Coronary artery (tissue), 2 donors: ENCODE measurements around the gene MFSD6.

ENCODE experiments used
- DNase-seq: peaks from one replicate; pipeline ENCODE4 v3.0.0-alpha.2; 2017; ENCODE audit warnings: low spot score
- H3K27ac ChIP-seq, 2 donors: fragments of 200-600 bp; sonication (generic); one replicate each; pipeline ENCODE4 v1.5.1; 2016 to 2019
- H3K4me3 ChIP-seq: fragments of 200-600 bp; sonication (generic); 2 replicates; pipeline ENCODE4 v1.5.1; 2016; ENCODE audit warnings: mild to moderate bottlenecking, moderate library complexity
- CTCF ChIP-seq: fragments of 200-600 bp; sonication (generic); IDR thresholded peaks from one replicate; pipeline ENCODE4 v1.5.1; 2019; ENCODE audit warnings: antibody characterized with exemption

Gene MFSD6

GRCh38 chr2:190477661-190478454 lies 69.7 kb downstream of the MFSD6 start:
- H3K27ac ChIP-seq: no peak overlapping the region
- no peak for DNase-seq
- TF ChIP-seq CTCF: no peak
- no peak overlapping the region for H3K4me3 ChIP-seq

GRCh38 chr2:190478572-190479195 lies 70.5 kb downstream of the MFSD6 start:
- H3K4me3 ChIP-seq: no peak overlapping the region
- DNase-seq: no peak
- no peak for TF ChIP-seq CTCF
- no peak overlapping the region for H3K27ac ChIP-seq

- DNase-seq: no peak
- no peak overlapping the region for H3K4me3 ChIP-seq
- TF ChIP-seq CTCF: no peak
- no peak overlapping the region for H3K27ac ChIP-seq
These were observed 73.2 kb downstream of the MFSD6 start for GRCh38 chr2:190481339-190481738.

- H3K27ac ChIP-seq: no peak overlapping the region
- no peak for TF ChIP-seq CTCF
- DNase-seq: no peak
- H3K4me3 ChIP-seq: no peak overlapping the region
These were observed 74.3 kb downstream of the MFSD6 start for GRCh38 chr2:190482451-190482850.

GRCh38 chr2:190486037-190486623 lies 78.0 kb downstream of the MFSD6 start:
- Histone ChIP-seq H3K4me3 (no peak overlapping the region), H3K27ac (no peak overlapping the region)
- no peak for DNase-seq
- TF ChIP-seq CTCF: no peak

- TF ChIP-seq CTCF: no peak
- no peak for DNase-seq
These were observed 80.5 kb downstream of the MFSD6 start for GRCh38 chr2:190488516-190489233.

More at GRCh38 chr2:190488516-190489233, 80.5 kb downstream of the MFSD6 start:
- Histone ChIP-seq H3K4me3 (no peak overlapping the region), H3K27ac (no peak overlapping the region)
